SH-SY5Y (cell line): ENCODE data around the gene FBXL7.

ENCODE experiments used
- GATA2 ChIP-seq: IDR thresholded peaks from 2 replicates; pipeline ENCODE4 v1.6.1; 2011; ENCODE audit warnings: mild to moderate bottlenecking, low read depth, low read length
- GATA3 ChIP-seq: IDR thresholded peaks from 2 replicates; pipeline ENCODE4 v1.6.1; 2011; ENCODE audit warnings: low read depth, mild to moderate bottlenecking, low read length, moderate library complexity

DNA sequence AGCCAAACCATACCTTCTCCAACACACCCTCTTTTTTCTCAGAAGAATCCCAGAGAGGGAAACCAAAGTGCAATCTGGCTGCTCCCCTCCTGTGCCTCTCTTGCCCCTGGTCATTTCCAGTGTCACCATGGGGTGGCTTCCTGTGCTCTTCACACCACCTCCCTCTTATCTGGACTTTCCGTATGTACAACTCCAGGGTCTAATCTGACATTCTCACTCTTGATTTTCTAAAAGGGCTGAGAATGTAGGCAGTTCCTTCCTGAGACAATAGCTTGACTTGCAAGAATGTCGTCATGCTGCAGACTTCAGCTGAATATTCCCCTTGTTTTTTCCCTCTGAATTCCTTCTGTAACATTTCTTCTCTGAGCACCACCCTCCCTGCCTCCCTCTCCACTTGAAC, 110.2 kb downstream of the FBXL7 start:
- TF ChIP-seq GATA2 (no peak), GATA3 (no peak)
